Ascending aorta (tissue), 2 donors: ENCODE results near the gene PHB1. TPM values are rescaled to one million over a fixed set of nuclear protein-coding genes. Genes with fewer than 3 reads are reported as not detected.

Experiments used
- DNase-seq, 2 donors: peaks; one replicate each; pipeline ENCODE4 v3.0.0-alpha.2; 2019; ENCODE audit warnings: low spot score in 2 of 2
- H3K27ac ChIP-seq, 2 donors: fragments of 200-600 bp; sonication (generic); one replicate each; pipeline ENCODE4 v1.5.1; 2016 to 2017; ENCODE audit warnings: mild to moderate bottlenecking in 1 of 2
- H3K27me3 ChIP-seq: fragments of 200-600 bp; sonication (generic); one replicate; pipeline ENCODE4 v1.5.1; 2017
- H3K36me3 ChIP-seq, 2 donors: fragments of 200-600 bp; sonication (generic); one replicate each; pipeline ENCODE4 v1.5.1; 2016
- H3K4me1 ChIP-seq, 2 donors: fragments of 200-600 bp; sonication (generic); one replicate each; pipeline ENCODE4 v1.5.1; 2016 to 2017; ENCODE audit warnings: mild to moderate bottlenecking in 1 of 2
- H3K4me3 ChIP-seq, 2 donors: fragments of 200-600 bp; sonication (generic); one replicate each; pipeline ENCODE4 v1.5.1; 2016 to 2017; ENCODE audit warnings: mild to moderate bottlenecking in 1 of 2
- H3K9me3 ChIP-seq, 2 donors: fragments of 200-600 bp; sonication (generic); one replicate each; pipeline ENCODE4 v1.5.1; 2016
- intact Hi-C: fragments of 100-400 bp; cut with DNase I; formaldehyde crosslinking; loops from one replicate; pipeline ENCODE4 v1.15.1; 2023
- total RNA-seq: library from RNA; depleted of rRNA; stranded (reverse); fragments of >200 nt; gene quantifications from one replicate; pipeline ENCODE4 v1.1.0, GENCODE V29; 2016
- TF ChIP-seq, protein P1 (sequence below), 3 experiments: fragments of 200-600 bp in 2 of 3; fragments of 450-650 bp in 1 of 3; sonication (generic) in 2 of 3; IDR thresholded peaks; one replicate each; pipeline ENCODE4 v1.5.1; 2016 to 2019; ENCODE audit warnings: antibody characterized with exemption in 3 of 3, mild to moderate bottlenecking in 1 of 3, moderate library complexity in 1 of 3

Gene PHB1
- total RNA-seq, 1 donor from 2014 or later = 79.6 TPM

DNA sequence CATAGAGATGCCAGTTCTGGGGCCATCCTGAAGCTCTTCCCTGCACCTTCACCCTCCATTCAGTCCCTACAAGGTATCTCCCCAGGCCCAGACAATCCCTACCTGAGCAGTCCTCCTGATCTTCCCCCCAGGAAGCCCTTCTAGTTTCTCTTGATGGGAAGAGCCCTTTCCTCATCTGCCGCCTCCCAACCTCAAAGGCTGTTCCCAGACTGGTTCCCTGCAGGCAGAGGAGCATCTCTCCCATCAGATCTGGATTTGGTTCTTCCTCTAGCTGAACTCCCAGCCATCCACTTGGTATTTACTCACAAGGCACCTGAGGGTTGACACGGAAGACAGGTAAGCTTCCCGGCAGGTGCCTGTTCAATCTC lies 24.6 kb upstream of the PHB1 start:
- DNase-seq = no peak
- no peaks in the 10 kb centered on the region for H3K9me3 ChIP-seq
- peaks cover 8% of the 10 kb centered on the region for H3K27me3 ChIP-seq
- TF ChIP-seq, protein P1, sequence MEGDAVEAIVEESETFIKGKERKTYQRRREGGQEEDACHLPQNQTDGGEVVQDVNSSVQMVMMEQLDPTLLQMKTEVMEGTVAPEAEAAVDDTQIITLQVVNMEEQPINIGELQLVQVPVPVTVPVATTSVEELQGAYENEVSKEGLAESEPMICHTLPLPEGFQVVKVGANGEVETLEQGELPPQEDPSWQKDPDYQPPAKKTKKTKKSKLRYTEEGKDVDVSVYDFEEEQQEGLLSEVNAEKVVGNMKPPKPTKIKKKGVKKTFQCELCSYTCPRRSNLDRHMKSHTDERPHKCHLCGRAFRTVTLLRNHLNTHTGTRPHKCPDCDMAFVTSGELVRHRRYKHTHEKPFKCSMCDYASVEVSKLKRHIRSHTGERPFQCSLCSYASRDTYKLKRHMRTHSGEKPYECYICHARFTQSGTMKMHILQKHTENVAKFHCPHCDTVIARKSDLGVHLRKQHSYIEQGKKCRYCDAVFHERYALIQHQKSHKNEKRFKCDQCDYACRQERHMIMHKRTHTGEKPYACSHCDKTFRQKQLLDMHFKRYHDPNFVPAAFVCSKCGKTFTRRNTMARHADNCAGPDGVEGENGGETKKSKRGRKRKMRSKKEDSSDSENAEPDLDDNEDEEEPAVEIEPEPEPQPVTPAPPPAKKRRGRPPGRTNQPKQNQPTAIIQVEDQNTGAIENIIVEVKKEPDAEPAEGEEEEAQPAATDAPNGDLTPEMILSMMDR (IDR thresholded peaks at IDR 0.05) = no peak
- intact Hi-C loops = loop anchor here (10.0 kb wide), 1 partner anchor 286 kb away; no protein-coding TSS in a partner anchor
- H3K27ac ChIP-seq = no peak overlapping the region
- no peaks in the 10 kb centered on the region for H3K4me1 ChIP-seq
- no peak overlapping the region for H3K4me3 ChIP-seq
- no peaks in the 10 kb centered on the region for H3K36me3 ChIP-seq

DNA sequence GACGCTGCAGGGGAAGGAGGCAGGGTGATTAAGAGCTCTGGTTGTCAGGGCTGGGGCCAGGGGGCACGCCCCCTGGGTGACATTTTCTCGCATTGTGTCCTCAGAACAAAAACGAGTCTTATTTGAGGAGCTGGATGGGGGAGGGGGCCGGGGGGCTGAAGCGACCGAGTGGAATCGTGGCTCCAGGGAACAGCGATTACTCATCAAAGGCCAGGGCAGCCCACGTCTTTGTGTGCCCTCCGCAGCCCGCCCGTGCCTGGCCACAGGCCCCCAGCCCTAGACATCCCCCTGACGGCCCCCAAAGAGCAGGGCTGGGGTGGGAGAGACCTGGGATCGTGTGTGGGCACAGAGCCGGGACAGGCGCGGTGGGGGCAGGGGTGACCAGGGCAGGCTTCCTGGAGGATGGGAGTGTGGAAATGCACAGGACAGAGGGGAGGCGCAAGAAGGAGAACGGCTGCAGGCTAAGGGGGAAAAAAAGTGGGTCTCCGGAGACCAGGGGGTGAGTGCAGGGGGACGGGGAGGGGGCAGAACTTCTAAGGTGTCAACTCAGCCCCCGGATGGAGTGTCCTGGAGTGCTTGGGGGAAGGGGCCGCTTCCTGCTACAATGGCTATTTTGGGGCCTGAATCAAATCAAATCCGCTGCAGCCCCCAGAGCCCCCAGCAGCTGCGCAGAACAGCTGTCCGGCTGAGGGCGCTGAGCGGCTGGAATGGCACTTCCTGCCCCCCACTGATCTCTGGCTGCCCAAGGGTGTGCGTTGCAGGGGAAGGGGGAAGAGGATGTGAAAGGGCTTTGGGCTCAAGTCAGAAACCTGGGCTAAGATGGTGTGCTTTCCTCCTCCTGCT lies 24.0 kb upstream of the PHB1 start:
- intact Hi-C loops = loop anchor here (10.0 kb wide), 1 partner anchor 286 kb away; no protein-coding TSS in a partner anchor
- Histone ChIP-seq H3K4me3 (no peak overlapping the region), H3K9me3 (no peaks in the 10 kb centered on the region), H3K27me3 (peaks cover 8% of the 10 kb centered on the region), H3K4me1 (no peaks in the 10 kb centered on the region), H3K27ac (no peak overlapping the region), H3K36me3 (no peaks in the 10 kb centered on the region)
- DNase-seq = no peak
- TF ChIP-seq, protein P1 (IDR thresholded peaks at IDR 0.05) = no peak

DNA sequence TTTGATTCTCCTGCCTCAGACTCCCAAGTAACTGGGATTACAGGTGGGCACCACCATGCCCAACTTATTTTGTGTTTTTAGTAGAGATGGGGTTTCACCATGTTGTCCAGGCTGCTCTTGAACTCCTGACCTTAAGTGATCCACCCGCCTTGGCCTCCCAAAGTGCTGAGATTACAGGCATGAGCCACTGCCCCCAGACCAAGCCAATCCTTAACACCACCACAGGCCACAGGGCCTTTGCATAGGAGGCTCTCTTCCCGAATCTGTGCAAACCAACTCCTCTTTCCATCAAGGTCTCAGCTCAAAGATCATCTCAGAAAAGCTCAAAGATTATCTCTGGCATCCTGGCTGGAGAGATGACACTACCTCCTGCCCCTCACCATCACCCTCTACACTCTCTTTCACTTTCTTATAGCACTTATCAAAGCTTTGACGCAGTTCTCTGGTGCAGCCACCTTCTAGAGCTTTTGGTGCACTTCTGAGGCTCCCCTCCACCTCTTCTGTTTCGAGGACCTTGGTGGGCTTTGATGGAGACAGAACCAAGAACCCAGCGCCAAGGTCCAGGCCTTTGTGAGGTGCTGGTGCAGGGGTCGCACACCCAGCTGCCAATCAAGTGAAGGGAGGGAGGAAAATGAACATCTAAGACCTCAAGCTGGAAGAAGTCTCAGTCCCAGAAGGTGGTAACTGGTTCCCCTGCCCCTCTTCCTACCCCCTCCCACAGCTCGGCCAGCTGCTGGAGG lies 23.2 kb upstream of the PHB1 start:
- TF ChIP-seq, protein P1 (IDR thresholded peaks at IDR 0.05) = no peak
- H3K36me3 ChIP-seq = no peaks in the 10 kb centered on the region
- H3K9me3 ChIP-seq = no peaks in the 10 kb centered on the region
- no peak for DNase-seq
- intact Hi-C loops = loop anchor here (10.0 kb wide), 1 partner anchor 287 kb away; no protein-coding TSS in a partner anchor
- H3K4me3 ChIP-seq = no peak overlapping the region
- no peak overlapping the region for H3K27ac ChIP-seq
- H3K27me3 ChIP-seq = peaks cover 8% of the 10 kb centered on the region
- no peaks in the 10 kb centered on the region for H3K4me1 ChIP-seq

DNA sequence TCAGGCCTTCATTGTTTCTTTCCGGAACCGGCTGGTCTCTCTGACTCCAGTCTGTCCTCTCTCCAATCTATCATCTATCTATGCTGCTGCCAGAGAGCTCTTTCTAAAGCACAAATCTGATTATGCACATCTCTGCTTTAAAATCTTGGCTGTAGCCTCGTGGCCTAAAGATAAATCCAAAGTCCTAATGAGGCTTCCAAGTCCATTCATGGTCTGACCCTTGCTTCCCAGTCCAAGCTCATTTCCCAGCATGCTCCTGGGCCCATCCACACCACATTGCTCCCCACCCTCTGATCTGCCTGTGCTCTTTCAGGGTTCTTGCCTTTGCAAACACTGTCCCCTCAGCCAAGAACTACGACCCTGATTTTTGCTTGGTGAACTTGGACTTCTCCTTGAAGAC lies 21.5 kb upstream of the PHB1 start:
- TF ChIP-seq, protein P1 (IDR thresholded peaks at IDR 0.05) = no peak
- Histone ChIP-seq H3K4me1 (no peaks in the 10 kb centered on the region), H3K4me3 (no peak overlapping the region), H3K27me3 (peaks cover 8% of the 10 kb centered on the region), H3K36me3 (no peaks in the 10 kb centered on the region), H3K27ac (no peak overlapping the region), H3K9me3 (no peaks in the 10 kb centered on the region)
- intact Hi-C loops = loop anchor here (10.0 kb wide), 1 partner anchor 289 kb away; no protein-coding TSS in a partner anchor
- DNase-seq = no peak

DNA sequence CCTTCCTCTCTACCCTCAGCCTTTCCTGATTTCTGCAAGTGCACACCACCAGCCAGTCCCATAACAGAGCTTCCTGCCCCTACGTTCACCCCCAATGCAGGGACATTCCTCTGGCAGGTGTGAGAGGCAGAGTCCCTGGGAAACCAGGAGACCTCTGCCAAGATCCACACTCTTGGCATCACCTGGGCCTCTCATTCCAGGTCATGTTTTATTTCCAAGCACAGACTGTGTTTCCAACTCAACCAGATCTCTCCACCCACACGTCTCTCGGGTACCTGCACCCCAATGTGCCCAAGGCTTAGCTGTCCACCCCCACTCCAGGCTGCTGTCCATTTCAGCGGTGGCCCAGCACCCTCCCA lies 21.0 kb upstream of the PHB1 start:
- no peaks in the 10 kb centered on the region for H3K9me3 ChIP-seq

More for the DNA sequence above, 21.0 kb upstream of the PHB1 start:
- TF ChIP-seq, protein P1 (IDR thresholded peaks at IDR 0.05) = no peak
- no peak overlapping the region for H3K27ac ChIP-seq
- H3K36me3 ChIP-seq = no peaks in the 10 kb centered on the region
- DNase-seq = no peak
- intact Hi-C loops = loop anchor here (1.0 to 10.0 kb wide), 2 partner anchors 121 to 289 kb away; no protein-coding TSS in a partner anchor
- no peak overlapping the region for H3K4me3 ChIP-seq
- H3K27me3 ChIP-seq = peaks cover 8% of the 10 kb centered on the region
- no peaks in the 10 kb centered on the region for H3K4me1 ChIP-seq
